ENCODE measurements around the gene POLE.

POLE gene, protein sequence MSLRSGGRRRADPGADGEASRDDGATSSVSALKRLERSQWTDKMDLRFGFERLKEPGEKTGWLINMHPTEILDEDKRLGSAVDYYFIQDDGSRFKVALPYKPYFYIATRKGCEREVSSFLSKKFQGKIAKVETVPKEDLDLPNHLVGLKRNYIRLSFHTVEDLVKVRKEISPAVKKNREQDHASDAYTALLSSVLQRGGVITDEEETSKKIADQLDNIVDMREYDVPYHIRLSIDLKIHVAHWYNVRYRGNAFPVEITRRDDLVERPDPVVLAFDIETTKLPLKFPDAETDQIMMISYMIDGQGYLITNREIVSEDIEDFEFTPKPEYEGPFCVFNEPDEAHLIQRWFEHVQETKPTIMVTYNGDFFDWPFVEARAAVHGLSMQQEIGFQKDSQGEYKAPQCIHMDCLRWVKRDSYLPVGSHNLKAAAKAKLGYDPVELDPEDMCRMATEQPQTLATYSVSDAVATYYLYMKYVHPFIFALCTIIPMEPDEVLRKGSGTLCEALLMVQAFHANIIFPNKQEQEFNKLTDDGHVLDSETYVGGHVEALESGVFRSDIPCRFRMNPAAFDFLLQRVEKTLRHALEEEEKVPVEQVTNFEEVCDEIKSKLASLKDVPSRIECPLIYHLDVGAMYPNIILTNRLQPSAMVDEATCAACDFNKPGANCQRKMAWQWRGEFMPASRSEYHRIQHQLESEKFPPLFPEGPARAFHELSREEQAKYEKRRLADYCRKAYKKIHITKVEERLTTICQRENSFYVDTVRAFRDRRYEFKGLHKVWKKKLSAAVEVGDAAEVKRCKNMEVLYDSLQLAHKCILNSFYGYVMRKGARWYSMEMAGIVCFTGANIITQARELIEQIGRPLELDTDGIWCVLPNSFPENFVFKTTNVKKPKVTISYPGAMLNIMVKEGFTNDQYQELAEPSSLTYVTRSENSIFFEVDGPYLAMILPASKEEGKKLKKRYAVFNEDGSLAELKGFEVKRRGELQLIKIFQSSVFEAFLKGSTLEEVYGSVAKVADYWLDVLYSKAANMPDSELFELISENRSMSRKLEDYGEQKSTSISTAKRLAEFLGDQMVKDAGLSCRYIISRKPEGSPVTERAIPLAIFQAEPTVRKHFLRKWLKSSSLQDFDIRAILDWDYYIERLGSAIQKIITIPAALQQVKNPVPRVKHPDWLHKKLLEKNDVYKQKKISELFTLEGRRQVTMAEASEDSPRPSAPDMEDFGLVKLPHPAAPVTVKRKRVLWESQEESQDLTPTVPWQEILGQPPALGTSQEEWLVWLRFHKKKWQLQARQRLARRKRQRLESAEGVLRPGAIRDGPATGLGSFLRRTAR (N-terminal part only)

DNA sequence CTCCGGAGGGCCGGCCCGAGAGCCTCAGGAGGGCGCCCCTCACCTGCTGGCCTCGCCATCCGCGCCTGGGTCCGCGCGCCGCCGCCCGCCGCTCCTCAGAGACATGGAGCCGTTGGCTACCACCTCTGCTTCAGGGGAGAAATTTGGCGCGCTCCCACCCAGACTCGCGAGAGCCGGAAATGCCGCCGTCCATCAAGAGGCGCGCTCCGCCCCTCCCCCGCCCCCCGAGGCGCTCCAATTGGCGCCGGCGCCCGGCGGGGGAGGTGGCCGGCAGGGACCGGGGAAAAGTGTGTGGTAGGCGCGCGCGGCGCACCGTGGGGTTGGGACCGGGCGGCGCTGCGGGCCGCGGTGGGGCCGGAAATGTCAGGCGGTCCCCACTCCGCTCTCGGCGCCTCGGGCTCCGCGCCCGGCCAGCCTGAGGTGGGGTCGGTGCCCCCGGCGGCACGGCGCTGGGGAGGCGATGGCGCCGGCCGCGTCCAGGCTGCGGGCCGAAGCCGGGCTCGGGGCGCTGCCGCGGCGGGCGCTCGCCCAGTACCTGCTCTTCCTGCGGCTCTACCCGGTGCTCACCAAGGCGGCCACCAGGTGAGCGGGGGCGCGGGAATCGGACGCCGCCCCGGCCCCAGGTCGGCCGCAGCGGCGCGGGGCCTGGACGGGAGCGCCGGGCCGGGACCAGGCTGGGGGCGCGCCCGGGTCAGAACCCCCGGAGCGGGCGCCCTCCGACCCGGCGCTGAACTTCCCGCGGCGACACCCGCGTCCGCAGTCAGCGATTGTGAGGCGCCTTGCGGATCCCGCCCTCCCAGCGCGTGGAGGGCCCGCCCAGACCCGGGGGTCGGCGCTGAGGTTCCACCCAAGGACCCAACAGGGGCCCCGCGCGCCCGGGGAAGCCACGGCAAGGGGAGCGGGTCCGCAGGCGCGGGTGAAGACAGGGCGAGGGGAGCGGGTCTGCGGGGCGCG lies at the start of gene POLE, which contains the start of gene PXMP2:
POLE (minus strand) TSS at position 132 of the 954 bp plus-strand sequence; CDS start at position 105, 27 bp downstream.
PXMP2 (plus strand) TSS at position 377 of the 954 bp plus-strand sequence; CDS start at position 461, 84 bp downstream.
- peak; percentile 95 for DNase-seq

DNA sequence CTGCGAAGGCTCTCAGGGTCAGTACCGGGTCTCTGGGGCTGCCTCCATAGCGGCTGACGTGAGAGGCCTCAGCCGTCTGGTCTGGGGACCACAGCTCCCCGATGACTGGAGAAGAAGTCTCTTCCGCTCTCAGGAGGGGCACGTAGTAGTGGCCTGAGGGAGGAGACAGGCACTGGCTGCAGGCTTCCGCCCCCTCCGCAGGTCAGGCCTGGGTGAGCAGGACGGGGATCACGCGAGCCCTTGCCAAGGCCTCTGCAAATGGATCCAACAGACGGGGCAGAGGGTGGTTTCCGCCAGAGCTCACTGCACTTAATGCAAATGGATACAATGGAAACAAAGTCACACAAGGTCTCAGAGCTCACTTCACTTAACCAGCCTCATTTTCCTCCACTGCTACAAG lies 49.8 kb upstream of the POLE start:
- DNase-seq = no peak

DNA sequence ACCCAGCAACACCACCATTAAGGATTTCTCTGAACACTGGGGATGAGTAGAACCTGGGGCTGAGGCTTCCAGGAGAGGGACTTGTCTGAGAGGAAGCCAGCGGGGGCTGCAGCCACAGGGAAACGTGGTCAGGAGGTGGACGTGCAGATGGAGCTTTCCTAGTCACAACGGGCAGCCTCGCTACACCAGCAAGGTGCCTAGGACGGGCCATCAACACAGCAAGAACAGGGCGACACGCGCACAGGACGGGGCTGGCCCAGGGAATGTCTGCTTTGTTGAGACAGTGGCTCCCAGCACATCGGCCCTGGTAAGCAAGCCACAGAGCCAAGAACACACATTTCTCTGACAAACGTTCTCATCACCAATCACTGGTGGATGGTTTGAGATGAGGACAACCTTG lies 49.2 kb upstream of the POLE start:
- no peak for DNase-seq

DNA sequence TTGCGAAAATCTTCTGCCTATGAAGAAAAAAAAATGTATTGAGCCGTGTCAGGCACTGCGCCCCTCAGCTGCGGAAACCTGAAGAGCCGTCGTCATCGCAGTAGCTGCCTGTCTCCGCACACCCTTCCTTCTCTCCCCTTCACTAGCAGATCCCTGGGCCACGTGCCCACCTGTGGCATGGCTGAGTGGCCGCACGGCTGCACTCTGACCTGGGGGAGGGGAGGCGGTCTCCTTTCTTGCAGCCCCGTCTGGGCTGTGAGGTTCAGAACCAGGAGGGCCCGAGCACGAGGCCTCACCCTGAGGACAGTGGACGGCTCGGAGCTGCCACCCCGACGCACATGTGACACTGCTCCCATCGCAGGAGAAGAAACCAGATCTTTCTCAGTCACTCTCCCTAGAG lies 48.4 kb upstream of the POLE start:
- no peak for DNase-seq

DNA sequence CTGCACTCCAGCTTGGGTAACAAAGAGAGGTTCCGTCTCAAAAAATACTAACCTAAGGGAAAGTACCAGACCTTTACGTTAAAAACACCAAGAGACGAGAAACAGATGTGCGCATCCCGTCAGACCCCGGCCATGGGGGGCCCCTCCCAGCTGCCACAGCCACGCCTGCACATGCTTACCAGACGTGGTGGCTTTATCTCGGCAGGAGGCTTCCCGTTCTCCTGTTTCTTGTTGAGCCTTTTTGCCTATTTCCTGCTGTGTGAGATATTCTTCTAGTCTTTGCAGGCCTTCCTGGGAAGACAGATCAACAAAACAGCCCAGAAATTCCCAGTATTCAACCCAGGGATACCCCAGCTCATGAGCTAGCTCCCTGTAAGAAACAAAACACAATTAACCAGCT lies 47.1 kb upstream of the POLE start:
- DNase-seq = no peak

DNA sequence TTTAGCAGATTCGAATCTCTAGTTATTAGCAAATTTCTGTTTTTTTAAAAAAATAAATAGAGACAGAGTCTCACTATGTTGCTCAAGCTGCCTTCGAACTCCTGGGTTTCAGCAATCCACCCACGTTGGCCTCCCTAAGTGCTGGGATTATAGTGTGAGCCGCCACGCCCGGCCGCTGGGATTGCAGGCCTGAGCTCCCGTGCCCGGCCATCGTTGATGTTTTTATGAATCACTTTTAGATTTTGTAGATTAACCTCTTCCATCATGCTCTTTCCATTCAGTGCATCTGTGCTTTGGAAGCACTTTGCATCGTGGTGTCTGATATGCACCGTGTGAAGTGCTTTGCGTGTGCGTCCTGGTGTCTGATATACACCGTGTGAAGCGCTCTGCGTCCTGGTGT lies 44.4 kb upstream of the POLE start:
- DNase-seq = no peak

DNA sequence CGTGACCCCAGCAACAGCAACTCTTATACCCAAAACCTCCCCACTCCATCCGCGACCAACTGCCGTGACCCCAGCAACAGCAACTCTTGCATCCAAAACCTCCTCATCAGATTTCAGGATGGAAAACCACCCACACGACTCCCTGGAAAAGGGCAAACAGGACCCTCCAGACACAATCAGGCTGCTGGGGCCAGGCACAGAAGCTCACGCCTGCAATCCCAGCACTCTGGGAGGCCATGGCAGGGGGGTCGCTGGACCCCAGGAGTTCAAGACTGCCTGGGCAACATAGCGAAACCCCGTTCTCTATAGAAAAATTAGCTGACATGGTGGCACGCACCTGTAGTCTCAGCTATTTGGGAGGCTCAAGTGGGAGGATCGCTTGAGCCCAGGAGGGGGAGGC lies 43.2 kb upstream of the POLE start:
- no peak for DNase-seq

DNA sequence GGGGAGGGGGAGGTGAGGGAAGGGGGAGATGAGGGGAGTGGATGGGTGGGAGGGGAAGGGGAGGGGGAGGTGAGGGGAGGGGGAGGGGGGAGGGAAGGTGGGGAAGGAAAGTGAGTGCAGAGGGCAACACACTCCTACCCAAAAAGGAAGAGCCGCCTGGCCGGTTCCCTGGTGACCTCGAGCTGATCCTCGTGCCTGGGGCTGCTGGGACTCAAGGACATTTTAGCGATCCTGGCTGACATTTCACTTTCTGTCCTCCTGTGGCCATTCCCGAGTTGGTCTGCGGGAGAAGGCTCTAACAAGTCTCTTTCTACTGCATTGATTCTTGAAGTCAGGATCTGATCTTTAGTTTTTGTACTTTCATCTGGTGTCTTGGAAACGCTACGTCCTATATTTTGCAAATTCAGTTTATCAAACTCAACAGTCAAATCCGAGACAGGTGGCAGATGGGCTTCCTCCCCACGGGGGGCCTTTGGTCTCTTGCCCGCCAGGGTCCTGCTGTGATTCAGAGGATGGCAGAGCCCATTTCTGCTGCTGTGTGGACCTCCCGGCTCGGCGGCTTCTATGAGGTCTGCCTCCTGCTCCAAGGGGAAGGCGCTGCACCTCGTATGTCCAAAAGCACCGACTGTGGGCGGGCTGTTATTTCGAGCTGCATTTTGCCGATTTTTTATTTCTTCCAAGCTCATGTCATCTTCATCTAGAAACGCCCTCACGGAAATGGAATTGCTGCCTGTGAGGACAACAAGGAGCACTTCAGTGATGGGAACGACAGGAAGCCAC lies 42.6 kb upstream of the POLE start:
- DNase-seq = no peak

DNA sequence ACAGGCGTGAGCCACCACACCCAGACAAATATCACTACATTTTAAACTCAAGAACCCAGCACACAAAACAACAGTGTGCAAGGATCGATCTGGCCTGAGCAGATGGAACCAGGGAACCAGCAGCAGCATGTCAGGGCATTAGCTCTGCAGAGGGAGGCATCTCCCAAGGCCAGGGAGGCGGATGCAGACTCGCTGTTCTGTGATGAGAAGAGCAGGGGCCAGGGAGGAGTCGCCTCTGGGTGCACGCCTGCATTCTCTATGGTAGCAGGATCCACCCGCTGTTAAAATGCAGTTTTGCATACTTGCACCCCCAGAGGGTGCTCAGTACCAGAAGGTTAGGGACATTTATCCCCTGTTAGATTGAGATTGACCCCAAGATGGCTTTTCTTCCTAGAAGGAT lies 41.4 kb upstream of the POLE start:
- no peak for DNase-seq

DNA sequence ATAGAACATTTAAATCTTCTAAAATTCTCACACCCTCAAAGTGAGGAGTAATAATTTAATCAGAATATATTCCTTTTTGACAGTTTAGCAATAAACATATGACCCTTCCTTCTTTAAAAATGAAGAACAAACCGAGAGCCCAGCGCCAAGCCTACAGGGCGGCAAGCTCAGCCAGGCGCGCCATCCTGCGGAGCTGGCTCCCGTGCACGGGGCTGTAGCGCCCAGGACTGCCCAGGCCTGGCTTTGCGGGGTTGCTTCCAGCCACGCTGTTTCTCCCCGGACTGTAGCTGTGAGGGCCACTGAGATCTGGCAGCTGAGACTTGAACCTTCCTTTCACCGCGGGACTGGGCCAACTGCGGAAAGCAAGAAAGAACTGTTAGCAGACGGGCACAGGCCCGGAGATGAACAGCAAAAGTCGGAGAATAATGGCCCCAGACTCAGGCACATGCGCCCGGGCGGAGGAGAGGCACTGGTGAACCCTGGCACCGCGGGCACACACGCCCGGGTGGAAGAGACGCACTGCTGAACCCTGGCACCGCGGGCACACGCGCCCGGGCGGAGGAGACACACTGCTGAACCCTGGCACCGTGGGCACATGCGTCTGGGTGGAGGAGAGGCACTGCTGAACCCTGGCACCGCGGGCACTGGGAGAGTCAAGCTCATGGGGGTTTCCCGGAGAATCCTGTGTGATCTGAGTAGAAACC lies 40.1 kb upstream of the POLE start:
- DNase-seq = no peak

DNA sequence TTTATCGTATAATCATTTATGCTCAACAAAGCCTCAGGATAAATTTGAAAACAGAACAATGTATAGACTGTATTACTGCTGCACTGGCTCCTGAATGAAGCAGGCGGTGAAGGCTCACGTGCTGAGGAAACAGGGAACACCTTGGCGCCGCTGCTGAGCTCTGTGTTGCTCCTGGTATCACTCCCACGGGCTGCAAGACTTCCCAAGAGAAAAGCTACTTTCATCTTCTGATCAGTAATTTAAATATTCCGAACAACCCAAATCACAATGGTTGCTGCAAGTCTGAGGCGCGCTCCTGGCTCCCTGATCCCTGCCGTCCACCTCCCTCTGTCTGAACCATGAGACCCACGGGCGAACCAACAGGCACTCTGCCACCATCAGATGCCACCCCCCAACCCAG lies 39.2 kb upstream of the POLE start:
- DNase-seq = no peak

DNA sequence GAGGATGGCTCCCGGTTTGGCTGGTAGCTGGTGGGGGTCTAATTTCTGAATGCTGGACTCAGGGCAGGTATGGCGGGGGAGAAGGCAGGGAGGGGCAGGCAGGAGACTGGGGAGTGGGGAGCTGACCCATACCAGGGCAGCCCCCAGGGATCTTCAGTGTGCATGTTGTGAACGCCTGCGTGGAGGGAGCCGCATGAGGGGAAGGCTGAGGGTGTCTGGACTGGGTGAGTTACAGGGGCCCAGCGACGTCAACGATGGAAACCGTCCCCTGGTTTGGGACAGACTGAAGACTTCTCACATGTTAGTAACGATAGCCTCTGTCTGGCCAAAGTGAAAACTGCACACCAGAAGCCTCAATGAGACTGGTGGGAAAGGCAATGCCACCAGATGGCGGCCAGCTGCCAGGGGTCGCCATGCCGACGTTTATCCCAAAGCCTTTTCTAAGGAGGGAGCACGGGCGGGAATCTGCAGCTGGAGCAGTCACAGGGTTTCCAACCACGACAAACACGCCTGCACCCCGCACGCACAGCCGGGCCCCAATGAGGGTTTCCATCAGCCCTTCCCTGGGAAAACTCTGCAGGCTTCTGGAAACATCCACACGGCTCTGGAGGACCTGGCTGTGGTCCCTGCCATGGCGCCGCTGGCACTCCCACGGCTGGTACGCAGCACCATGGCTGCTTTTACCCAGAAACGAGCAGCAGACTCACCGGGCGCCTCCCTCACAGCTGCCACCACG lies 37.5 kb upstream of the POLE start:
- no peak for DNase-seq

DNA sequence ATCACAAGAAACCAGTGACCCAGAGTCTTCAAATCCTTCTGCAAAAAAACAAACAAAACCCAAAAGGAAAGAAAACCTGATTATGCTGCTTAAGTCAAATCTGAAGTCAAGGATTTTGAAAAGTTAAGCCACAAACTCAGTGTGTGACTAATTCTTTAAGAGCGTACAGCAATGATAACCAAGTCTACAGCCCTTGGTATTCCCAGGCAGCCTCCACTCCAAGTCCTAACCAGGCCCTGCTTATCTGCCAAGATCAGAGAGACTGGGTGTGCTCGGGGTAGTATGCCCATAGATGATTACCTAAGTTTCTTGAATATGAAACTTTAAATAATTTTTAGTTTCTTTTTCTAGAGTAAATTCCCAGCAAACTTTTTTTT lies 36.6 kb upstream of the POLE start:
- DNase-seq = no peak

DNA sequence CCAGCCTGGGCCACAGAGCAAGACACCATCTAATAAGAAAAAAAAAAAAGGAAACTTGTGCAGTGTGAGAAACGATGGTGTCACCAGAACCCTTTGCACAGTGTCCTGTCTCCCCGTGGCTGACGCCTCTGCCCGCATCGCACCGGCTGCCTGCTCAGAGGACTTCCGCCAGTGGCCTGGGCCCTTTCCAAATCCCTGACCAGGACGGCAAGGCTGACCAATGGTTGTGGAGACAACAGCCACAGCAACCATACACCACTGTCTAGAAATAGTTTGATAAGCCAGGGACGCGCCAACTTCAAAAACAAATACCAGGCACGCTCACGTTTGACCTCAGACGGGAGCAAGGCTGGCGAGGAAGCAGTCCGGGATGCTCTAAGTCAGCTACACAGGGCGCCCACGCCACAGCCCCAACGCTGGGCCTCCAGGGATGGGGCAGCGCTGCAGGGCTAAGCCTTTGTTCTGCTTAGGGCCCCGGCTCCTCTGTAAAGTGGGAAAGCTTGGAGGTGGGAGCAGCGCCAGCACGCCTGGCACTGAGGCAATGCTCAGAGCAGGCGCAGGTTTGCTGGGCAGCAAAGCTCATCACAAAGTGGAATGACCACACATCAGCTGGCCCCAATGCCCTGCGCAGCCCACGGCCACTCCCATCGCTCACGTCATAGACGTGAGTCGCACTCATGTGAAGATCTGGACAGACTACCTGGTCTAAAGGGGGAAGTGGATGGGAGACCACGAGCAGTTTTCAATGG lies 36.0 kb upstream of the POLE start:
- DNase-seq = no peak

DNA sequence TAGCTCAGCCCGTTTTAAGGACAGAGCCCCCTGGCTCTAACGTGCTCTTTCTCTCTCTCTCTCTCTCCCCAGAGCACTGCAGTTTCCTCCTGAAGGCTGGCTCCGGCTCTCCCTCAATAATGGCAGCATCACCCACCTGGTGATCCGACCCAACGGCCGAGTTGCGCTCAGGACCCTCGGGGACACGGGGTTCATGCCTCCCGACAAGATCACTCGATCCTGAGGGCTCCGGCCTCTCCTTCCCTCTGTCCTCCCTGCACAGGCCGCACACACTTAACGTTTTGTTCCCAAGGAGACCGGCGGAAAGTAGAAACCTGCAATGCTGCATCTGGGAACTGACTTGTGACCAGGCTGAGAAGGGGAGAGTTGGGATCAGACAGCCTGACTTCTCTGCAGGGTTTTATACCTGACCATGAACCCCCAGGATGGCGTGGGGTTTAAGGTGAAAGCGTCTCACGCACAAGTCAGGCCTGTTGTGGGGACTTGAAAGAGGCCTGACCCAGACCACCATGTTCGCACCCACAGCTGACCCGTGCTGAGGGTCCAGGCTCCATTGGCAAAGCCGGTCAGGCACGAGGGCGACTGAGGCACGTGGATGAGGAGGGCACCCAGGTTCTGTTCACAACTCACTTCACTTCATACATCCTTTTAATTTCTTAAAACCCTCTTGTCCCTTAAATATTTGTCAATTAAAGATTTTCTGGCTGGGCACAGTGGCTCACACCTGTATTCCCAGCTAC lies 33.6 kb upstream of the POLE start:
- DNase-seq = no peak

DNA sequence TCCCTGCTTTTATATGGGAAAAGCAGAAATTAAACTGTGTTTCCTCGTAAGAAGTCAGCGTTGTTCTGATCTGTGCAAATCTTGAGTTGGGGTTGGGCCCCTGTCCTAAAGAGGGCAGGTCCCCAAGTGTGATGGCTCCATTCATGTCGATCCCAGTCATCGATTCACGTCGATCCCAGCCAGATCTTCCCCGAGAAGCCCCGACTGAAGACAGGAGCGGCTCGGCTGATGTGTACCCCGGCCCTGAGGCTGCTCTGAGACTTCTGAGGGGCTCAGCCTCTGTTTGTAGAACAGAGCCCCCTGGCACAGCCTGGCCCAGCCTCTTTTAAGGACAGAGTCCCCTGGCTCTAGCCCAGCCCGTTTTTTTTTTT lies 32.8 kb upstream of the POLE start:
- no peak for DNase-seq

DNA sequence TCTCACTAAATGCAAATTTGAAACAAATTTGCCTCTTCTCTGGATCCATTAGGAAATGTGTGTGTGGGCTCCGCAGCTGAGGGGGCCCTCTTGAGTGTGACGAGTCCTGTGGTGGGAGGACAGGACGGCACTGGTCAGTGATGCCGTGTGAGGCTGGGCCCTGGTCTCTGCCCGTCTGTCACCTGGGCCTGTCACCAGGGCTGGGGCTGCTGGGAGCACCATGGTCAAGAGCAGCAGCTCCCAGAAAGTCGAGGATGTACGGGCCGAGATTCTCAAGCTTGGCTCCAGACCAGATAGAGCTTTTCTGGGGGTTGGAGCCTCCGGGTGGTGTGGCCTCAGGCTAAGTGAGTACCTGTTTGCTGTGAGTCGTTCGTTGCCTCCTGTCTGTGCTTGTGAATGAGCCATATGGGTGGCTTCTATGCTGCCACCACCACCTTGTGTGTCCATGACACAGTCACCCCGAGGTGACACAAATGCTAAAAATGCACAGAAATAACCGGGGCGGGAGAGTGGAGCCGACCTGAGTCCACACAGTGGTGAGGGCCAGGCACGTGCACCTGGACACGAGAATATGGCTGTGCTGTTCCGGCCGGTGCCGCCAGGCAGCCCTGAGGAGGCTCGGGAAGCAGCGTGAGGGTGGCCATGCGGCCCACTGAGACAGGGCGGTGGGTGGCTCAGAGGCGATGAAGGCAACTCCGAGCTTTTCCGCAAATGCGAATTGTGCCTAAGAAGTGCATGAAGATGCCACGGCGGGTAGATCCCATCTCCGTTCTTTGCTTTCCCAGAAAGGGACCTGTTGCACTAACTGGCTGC lies 32.2 kb upstream of the POLE start:
- no peak for DNase-seq
